Chondrocyte (in vitro differentiated cells): ENCODE measurements around the gene SYMPK. TPM values are rescaled to one million over a fixed set of nuclear protein-coding genes. Genes with fewer than 3 reads are reported as not detected.

Source experiments
- DNase-seq: peaks from one replicate; pipeline ENCODE4 v3.0.0; 2021; ENCODE audit warnings: mixed read lengths, low spot score
- H3K27ac Mint-ChIP-seq: one replicate; pipeline ENCODE4 v1.8.0; 2021; ENCODE audit warnings: mild to moderate bottlenecking, moderate library complexity, mixed read lengths; ENCODE audit not compliant: unreplicated experiment
- H3K27me3 Mint-ChIP-seq: 2 replicates; pipeline ENCODE4 v1.8.0; 2021; ENCODE audit warnings: low read depth, mixed read lengths
- H3K36me3 Mint-ChIP-seq: 2 replicates; pipeline ENCODE4 v1.8.0; 2021; ENCODE audit warnings: low read depth, mixed read lengths
- H3K4me1 Mint-ChIP-seq: 2 replicates; pipeline ENCODE4 v1.8.0; 2021; ENCODE audit warnings: low read depth, mild to moderate bottlenecking, mixed read lengths
- H3K4me3 Mint-ChIP-seq: one replicate; pipeline ENCODE4 v1.8.0; 2021; ENCODE audit warnings: mild to moderate bottlenecking, moderate library complexity, mixed read lengths; ENCODE audit not compliant: unreplicated experiment
- H3K9me3 Mint-ChIP-seq: 2 replicates; pipeline ENCODE4 v1.8.0; 2021; ENCODE audit warnings: low read depth, mixed read lengths
- total RNA-seq: library from RNA; stranded (reverse); gene quantifications from 3 replicates; pipeline ENCODE4 v1.2.1, GENCODE V29; 2021
- TF ChIP-seq, protein P1 (sequence below): fragments of 200-600 bp; sonication (generic); IDR thresholded peaks from 2 replicates; pipeline ENCODE4 v1.5.0; 2021; ENCODE audit warnings: antibody characterized with exemption, mild to moderate bottlenecking, moderate library complexity

SYMPK gene
- total RNA-seq, 1 donor from 2014 or later, result 56.5 TPM

DNA sequence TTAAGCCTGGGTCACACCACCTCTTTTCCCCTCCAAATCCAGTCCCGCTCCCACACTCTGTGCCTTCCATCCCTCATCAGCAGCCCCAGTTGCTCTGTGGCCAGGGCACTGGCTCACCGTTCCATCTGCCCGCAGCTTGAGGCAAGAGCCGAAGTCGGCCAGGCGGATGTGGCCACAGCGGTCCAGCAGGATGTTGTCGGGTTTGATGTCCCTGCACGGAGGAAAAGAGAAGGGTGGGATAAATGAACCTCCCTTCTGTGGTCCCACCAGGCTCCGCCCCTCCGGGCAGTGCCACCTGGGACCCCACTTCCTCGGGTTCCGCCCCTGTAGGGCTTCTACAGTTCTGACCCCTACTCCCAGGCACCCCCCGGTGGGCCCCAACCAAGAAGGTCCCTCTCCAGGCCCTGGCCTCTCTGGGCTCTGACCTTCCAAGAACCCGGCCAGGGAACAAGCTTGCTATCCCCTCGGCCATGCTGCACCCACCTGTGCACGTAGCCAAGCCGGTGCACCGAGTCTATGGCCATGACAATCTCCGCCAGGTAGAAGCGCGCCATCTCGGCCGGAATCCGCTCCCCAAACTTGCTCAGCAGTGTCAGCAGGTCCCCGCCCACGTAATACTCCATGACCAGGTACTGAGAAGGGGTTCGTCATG, 84.8 kb downstream of the SYMPK start:
- Mint-ChIP-seq H3K4me1 (peaks cover 30% of the 10 kb centered on the region), H3K36me3 (peaks cover 22% of the 10 kb centered on the region), H3K27ac (no peak overlapping the region), H3K4me3 (no peak overlapping the region), H3K9me3 (no peaks in the 10 kb centered on the region), H3K27me3 (no peaks in the 10 kb centered on the region)
- DNase-seq, result no peak
- TF ChIP-seq, protein P1, sequence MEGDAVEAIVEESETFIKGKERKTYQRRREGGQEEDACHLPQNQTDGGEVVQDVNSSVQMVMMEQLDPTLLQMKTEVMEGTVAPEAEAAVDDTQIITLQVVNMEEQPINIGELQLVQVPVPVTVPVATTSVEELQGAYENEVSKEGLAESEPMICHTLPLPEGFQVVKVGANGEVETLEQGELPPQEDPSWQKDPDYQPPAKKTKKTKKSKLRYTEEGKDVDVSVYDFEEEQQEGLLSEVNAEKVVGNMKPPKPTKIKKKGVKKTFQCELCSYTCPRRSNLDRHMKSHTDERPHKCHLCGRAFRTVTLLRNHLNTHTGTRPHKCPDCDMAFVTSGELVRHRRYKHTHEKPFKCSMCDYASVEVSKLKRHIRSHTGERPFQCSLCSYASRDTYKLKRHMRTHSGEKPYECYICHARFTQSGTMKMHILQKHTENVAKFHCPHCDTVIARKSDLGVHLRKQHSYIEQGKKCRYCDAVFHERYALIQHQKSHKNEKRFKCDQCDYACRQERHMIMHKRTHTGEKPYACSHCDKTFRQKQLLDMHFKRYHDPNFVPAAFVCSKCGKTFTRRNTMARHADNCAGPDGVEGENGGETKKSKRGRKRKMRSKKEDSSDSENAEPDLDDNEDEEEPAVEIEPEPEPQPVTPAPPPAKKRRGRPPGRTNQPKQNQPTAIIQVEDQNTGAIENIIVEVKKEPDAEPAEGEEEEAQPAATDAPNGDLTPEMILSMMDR, result no peak

DNA sequence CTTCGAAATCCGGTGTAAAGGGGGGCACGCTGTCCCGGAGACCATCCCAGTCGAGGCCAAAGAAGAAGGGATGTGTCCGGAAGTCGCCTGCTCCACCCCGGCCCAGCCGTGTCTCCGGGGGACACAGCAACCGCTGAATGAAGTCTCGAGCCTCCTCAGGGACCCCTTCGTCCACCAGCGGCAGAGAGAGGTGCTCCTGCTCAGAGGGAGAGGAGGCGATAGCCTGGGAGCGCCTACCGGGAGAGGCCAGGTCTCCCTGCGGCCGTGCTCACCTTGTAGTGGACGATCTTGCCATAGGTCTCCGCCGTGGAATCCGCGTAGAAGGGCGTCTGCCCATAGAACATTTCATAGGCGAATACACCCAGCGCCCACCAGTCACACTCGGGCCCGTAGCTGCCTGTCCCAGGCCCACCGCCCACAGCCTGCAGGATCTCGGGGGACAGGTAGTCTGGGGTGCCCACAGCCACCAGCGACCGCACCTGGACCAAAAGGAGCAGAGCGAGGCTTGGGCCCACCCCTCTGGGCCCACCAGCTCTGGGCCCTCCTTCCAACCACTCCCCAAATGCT, 85.5 kb downstream of the SYMPK start:
- peaks cover 22% of the 10 kb centered on the region for H3K36me3 Mint-ChIP-seq
- H3K4me1 Mint-ChIP-seq, result peaks cover 24% of the 10 kb centered on the region
- no peak overlapping the region for H3K27ac Mint-ChIP-seq
- no peaks in the 10 kb centered on the region for H3K27me3 Mint-ChIP-seq
- no peaks in the 10 kb centered on the region for H3K9me3 Mint-ChIP-seq
- DNase-seq, result no peak
- H3K4me3 Mint-ChIP-seq, result no peak overlapping the region
- TF ChIP-seq, protein P1, result no peak

DNA sequence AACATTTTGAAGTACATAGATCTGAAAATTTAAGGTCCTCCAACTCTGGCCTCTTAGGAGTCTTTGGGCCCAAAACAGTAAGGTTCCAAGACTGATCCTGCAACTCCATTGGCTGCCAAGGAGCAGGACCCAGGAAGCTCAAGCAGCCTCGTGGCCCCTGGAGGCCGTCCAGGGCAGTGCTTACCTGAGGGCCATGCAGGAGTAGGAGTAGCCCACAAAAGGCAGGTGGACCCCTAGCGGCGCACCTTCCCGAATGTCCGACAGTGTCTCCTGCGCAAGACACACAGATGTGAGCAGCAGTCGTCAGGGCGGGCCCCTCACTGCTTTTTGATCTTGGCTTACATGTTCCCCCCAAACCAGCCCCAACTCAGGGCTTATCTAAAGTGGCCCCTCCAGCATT, 88.2 kb downstream of the SYMPK start:
- Mint-ChIP-seq H3K27ac (no peak overlapping the region), H3K4me3 (no peak overlapping the region), H3K4me1 (peaks cover 24% of the 10 kb centered on the region), H3K27me3 (no peaks in the 10 kb centered on the region), H3K36me3 (peaks cover 26% of the 10 kb centered on the region), H3K9me3 (no peaks in the 10 kb centered on the region)
- no peak for DNase-seq
- TF ChIP-seq, protein P1, result no peak

DNA sequence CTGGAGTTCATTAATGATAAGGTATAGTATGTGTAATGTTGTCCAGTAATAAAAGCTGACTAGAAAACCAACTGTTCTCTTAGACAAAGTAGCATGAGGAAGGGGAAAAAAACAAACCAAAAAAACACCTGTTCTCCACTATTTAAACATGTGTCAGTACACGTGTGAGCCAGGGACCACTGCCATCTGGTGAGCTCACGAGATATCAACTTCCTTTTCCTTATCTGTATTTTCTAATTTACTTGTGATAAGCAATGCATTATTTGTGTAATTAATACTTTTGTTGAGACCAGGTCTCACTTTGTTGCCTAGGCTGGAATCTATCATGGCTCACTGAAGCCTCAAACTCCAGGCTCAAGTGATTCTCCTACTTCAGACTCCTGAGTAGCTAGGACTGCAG, 89.6 kb downstream of the SYMPK start:
- peaks cover 18% of the 10 kb centered on the region for H3K36me3 Mint-ChIP-seq
- TF ChIP-seq, protein P1, result peak; percentile 7
- DNase-seq, result no peak
- no peak overlapping the region for H3K4me3 Mint-ChIP-seq
- H3K9me3 Mint-ChIP-seq, result no peaks in the 10 kb centered on the region
- peak overlapping the region; percentile 66 for H3K27ac Mint-ChIP-seq
- peaks cover 19% of the 10 kb centered on the region for H3K4me1 Mint-ChIP-seq
- H3K27me3 Mint-ChIP-seq, result no peaks in the 10 kb centered on the region

DNA sequence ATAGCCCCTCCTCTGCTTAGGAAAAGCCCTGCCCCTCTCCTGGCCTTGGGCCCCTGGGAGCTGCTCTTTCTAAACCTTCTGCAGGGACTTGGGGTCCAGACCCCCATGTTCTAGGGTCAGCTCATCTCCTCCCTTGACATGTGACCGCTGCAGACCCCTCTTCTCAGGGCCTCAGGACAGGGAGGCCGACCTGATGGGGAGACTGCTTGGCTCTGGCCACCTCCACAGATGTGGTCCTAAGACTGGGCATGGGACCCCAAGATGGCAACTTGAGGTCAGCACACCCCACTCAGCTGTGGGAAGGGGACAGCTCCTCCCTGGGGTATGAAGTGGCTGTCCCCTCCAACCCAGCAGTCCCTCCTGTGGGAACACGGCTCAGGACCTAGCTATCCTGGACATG, 90.0 kb downstream of the SYMPK start:
- H3K4me1 Mint-ChIP-seq, result peaks cover 19% of the 10 kb centered on the region
- no peak overlapping the region for H3K4me3 Mint-ChIP-seq
- peak overlapping the region; percentile 66 for H3K27ac Mint-ChIP-seq
- H3K27me3 Mint-ChIP-seq, result no peaks in the 10 kb centered on the region
- H3K9me3 Mint-ChIP-seq, result no peaks in the 10 kb centered on the region
- TF ChIP-seq, protein P1, result no peak
- no peak for DNase-seq
- peaks cover 17% of the 10 kb centered on the region for H3K36me3 Mint-ChIP-seq
